HUES48 (cell line): ENCODE data around the gene DDX56.
"Not testable (repeated sequence)": the region's sequence is repeated elsewhere in the genome, so short reads cannot be mapped to it uniquely, and the experiment has no call there.

Source experiments
- H3K27ac ChIP-seq: one replicate; pipeline ENCODE4 v1.7.0; 2013; ENCODE audit warnings: low read depth, low read length, inconsistent platforms
- H3K27me3 ChIP-seq: 2 replicates; pipeline ENCODE4 v1.6.1; 2013; ENCODE audit warnings: mild to moderate bottlenecking, low read length; ENCODE audit not compliant: control insufficient read depth, insufficient read depth
- H3K36me3 ChIP-seq: 2 replicates; pipeline ENCODE4 v1.6.1; 2013; ENCODE audit warnings: low read length; ENCODE audit not compliant: control insufficient read depth, insufficient read depth
- H3K4me1 ChIP-seq: 2 replicates; pipeline ENCODE4 v1.6.1; 2013; ENCODE audit warnings: mild to moderate bottlenecking, low read length; ENCODE audit not compliant: control insufficient read depth, insufficient read depth
- H3K4me3 ChIP-seq: 2 replicates; pipeline ENCODE4 v1.5.1; 2013; ENCODE audit warnings: mild to moderate bottlenecking, low read depth, low read length
- H3K9ac ChIP-seq: 2 replicates; pipeline ENCODE4 v1.6.1; 2013; ENCODE audit warnings: mild to moderate bottlenecking, low read depth, low read length, moderate library complexity
- H3K9me3 ChIP-seq: 2 replicates; pipeline ENCODE4 v1.6.1; 2013; ENCODE audit warnings: low read length; ENCODE audit not compliant: control insufficient read depth, insufficient read depth

DDX56 gene

GRCh38 chr7:44561962-44562621, 11.6 kb downstream of the DDX56 start:
- Histone ChIP-seq H3K4me3 (no peak overlapping the region), H3K27ac (peak overlapping the region; percentile 45)

GRCh38 chr7:44561481-44561880, 12.2 kb downstream of the DDX56 start:
- Histone ChIP-seq H3K27me3 (no peaks in the 10 kb centered on the region), H3K36me3 (peaks cover 22% of the 10 kb centered on the region), H3K4me1 (no peaks in the 10 kb centered on the region), H3K9ac (no peak overlapping the region), H3K27ac (no peak overlapping the region), H3K9me3 (no peaks in the 10 kb centered on the region), H3K4me3 (no peak overlapping the region)

More at GRCh38 chr7:44561962-44562621, 11.6 kb downstream of the DDX56 start:
- H3K9me3 ChIP-seq = no peaks in the 10 kb centered on the region
- no peaks in the 10 kb centered on the region for H3K27me3 ChIP-seq
- H3K4me1 ChIP-seq = no peaks in the 10 kb centered on the region
- no peak overlapping the region for H3K9ac ChIP-seq
- H3K36me3 ChIP-seq = peaks cover 28% of the 10 kb centered on the region

DNA sequence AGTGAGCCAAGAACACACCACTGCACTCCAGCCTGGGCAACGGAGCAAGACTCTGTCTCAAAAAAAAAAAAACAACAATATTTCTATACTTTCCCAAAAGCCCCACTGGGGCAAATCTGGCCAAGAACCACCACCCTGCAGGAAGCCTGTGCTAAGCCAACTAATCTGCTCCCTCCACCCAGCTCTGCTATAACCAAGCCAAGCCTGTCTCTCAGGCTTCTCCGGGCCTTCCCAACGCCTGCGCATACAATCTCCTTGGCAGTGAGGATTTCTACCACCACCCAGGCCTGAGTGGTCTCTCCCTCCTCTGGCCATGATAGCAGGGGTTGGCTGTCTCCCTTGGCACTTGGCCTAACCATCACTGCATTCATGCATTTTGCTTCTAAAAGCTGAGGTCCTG, 14.2 kb downstream of the DDX56 start:
- Histone ChIP-seq H3K27ac (no peak overlapping the region), H3K4me3 (no peak overlapping the region), H3K4me1 (no peaks in the 10 kb centered on the region), H3K36me3 (peaks cover 5% of the 10 kb centered on the region), H3K9me3 (no peaks in the 10 kb centered on the region), H3K27me3 (no peaks in the 10 kb centered on the region), H3K9ac (no peak overlapping the region)

DNA sequence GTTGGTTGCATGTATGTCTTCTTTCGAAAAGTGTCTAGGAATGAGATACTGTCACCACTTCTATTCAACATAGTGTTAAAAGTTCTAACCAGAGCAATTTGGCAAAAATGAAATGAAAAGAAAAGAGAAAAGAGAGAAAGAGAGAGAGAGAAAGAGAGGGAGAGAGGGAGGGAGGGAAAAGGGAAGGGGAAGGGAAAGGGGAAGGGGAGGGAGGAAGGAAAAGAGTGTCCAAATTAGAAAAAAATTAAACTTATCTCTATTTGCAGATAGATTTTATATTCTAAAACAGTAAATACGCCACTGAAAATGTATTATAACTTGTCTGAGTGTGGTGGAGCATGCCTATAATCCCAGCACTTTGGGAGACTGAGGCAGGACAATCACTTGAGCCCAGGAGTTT, 16.2 kb downstream of the DDX56 start:
- no peaks in the 10 kb centered on the region for H3K4me1 ChIP-seq
- no peak overlapping the region for H3K27ac ChIP-seq
- no peaks in the 10 kb centered on the region for H3K9me3 ChIP-seq
- H3K4me3 ChIP-seq = no peak overlapping the region
- no peak overlapping the region for H3K9ac ChIP-seq
- no peaks in the 10 kb centered on the region for H3K36me3 ChIP-seq
- no peaks in the 10 kb centered on the region for H3K27me3 ChIP-seq

GRCh38 chr7:44555350-44555749, 18.4 kb downstream of the DDX56 start:
- no peaks in the 10 kb centered on the region; the same call in 1 of the 2 replicates for H3K27me3 ChIP-seq
- no peak overlapping the region for H3K9ac ChIP-seq
- H3K27ac ChIP-seq = no peak overlapping the region
- no peaks in the 10 kb centered on the region for H3K4me1 ChIP-seq
- H3K9me3 ChIP-seq = no peaks in the 10 kb centered on the region
- no peak overlapping the region for H3K4me3 ChIP-seq
- no peaks in the 10 kb centered on the region for H3K36me3 ChIP-seq

- not testable (repeated sequence) for H3K9me3 ChIP-seq, H3K36me3 ChIP-seq, H3K9ac ChIP-seq, H3K4me1 ChIP-seq, H3K27ac ChIP-seq, H3K4me3 ChIP-seq, H3K27me3 ChIP-seq
These were observed 21.2 kb downstream of the DDX56 start for GRCh38 chr7:44552473-44553005.

DNA sequence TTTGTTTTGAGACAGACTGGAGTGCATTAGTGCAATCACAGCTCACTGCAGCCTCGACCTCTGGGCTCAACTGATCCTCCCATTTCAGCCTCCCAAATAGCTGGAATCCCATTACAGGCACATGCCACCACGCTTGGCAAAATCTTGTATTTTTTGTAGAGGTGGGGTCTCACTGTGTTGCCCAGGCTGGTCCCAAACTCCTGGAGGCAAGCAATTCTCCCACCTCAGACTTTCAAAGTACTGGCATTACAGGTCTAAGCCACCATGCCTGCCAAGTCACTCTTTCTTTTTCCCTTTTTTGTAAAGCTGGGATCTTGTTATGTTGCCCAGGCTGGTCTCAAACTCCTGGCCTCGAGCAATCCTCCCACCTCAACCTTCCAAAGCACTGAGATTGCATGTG, 24.3 kb downstream of the DDX56 start:
- no peaks in the 10 kb centered on the region for H3K9me3 ChIP-seq
- no peak overlapping the region for H3K9ac ChIP-seq
- H3K27me3 ChIP-seq = no peaks in the 10 kb centered on the region; the same call in 1 of the 2 replicates
- no peaks in the 10 kb centered on the region for H3K36me3 ChIP-seq
- no peaks in the 10 kb centered on the region for H3K4me1 ChIP-seq
- no peak overlapping the region for H3K27ac ChIP-seq
- no peak overlapping the region for H3K4me3 ChIP-seq

GRCh38 chr7:44548893-44549292, 24.8 kb downstream of the DDX56 start:
- H3K9me3 ChIP-seq = no peaks in the 10 kb centered on the region
- H3K27me3 ChIP-seq = no peaks in the 10 kb centered on the region; the same call in 1 of the 2 replicates
- H3K9ac ChIP-seq = no peak overlapping the region
- H3K36me3 ChIP-seq = no peaks in the 10 kb centered on the region
- no peak overlapping the region for H3K27ac ChIP-seq
- no peak overlapping the region for H3K4me3 ChIP-seq
- H3K4me1 ChIP-seq = no peaks in the 10 kb centered on the region

DNA sequence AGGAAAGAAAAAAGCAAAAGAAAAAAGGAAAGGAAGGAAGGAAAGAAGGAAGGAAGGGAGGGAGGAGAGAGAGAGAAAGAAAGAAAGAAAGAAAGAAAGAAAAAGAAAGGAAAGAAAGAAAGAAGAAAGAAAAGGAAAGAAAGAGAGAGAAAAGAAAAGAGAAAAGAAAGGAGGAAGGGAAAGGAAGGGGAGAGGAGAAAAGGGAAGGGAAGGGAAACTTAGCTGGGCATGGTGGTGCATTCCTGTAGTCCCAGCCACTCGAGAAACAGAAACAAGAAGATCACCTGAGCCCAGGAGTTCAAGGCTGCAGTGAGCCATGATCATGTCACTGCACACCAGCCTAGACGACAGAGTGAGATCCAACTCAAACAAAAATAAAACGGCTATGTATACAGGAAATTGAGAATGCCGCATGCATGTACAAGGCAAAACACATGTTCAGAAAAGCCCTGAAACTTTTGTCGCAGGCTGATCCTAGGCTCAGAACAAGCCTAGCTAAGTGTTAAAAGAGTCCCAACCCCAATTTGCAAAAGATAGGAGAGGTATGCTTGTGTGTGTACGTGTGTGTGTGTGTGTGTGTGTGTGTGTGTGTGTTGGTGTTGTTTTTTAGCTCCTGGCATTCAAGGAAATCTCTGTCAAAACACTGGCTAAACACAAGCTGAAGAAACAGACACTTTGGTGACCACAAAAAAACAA, 26.0 kb downstream of the DDX56 start:
- no peaks in the 10 kb centered on the region for H3K36me3 ChIP-seq
- H3K27me3 ChIP-seq = no peaks in the 10 kb centered on the region; the same call in 1 of the 2 replicates
- no peak overlapping the region for H3K4me3 ChIP-seq
- H3K9me3 ChIP-seq = no peaks in the 10 kb centered on the region
- H3K27ac ChIP-seq = no peak overlapping the region
- H3K4me1 ChIP-seq = no peaks in the 10 kb centered on the region
- no peak overlapping the region for H3K9ac ChIP-seq

- H3K27me3 ChIP-seq = no peaks in the 10 kb centered on the region
These were observed 31.7 kb downstream of the DDX56 start for GRCh38 chr7:44541876-44542610.

More at GRCh38 chr7:44541876-44542610, 31.7 kb downstream of the DDX56 start:
- Histone ChIP-seq H3K4me1 (no peaks in the 10 kb centered on the region), H3K4me3 (no peak overlapping the region), H3K27ac (no peak overlapping the region), H3K9me3 (no peaks in the 10 kb centered on the region), H3K9ac (no peak overlapping the region), H3K36me3 (no peaks in the 10 kb centered on the region)
